ENCODE data around the gene SPATA20. TPM values are rescaled to one million over a fixed set of nuclear protein-coding genes. Genes with fewer than 3 reads are reported as not detected.
A peak's percentile ranks its signal among the peaks of the same experiment; 100 is the strongest.

SPATA20 gene
- total and polyA plus RNA-seq, 2 of the 13 experiments (the other 11 are each of a cell fraction or from before 2014, with no cell fraction given): 36.1 to 64.8 TPM

GRCh38 chr17:50550661-50551432, 3.9 kb downstream of the SPATA20 start (continued):
- TF ChIP-seq, protein P1, sequence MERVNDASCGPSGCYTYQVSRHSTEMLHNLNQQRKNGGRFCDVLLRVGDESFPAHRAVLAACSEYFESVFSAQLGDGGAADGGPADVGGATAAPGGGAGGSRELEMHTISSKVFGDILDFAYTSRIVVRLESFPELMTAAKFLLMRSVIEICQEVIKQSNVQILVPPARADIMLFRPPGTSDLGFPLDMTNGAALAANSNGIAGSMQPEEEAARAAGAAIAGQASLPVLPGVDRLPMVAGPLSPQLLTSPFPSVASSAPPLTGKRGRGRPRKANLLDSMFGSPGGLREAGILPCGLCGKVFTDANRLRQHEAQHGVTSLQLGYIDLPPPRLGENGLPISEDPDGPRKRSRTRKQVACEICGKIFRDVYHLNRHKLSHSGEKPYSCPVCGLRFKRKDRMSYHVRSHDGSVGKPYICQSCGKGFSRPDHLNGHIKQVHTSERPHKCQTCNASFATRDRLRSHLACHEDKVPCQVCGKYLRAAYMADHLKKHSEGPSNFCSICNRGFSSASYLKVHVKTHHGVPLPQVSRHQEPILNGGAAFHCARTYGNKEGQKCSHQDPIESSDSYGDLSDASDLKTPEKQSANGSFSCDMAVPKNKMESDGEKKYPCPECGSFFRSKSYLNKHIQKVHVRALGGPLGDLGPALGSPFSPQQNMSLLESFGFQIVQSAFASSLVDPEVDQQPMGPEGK (CRISPR knock-in tag; IDR thresholded peaks at IDR 0.05): peak; percentile 43; the same call in 1 of the 2 replicates
- no peak for TF ChIP-seq CCAR2 (optimal IDR thresholded peaks at IDR 0.05; ENCODE audit: low read depth, low read length)
- TF ChIP-seq SIX1 (CRISPR knock-in tag; IDR thresholded peaks at IDR 0.05; ENCODE audit: borderline replicate concordance): no peak
- peak; percentile 54; the same call in 1 of the 2 replicates for TF ChIP-seq FOSL2 (CRISPR knock-in tag; IDR thresholded peaks at IDR 0.05)
- TF ChIP-seq DMAP1 (CRISPR knock-in tag; IDR thresholded peaks at IDR 0.05): no peak
- no peak for TF ChIP-seq ZNF703 (CRISPR knock-in tag; IDR thresholded peaks at IDR 0.05; ENCODE audit: borderline replicate concordance)
- no peak for TF ChIP-seq HMG20A (CRISPR knock-in tag; IDR thresholded peaks at IDR 0.05; ENCODE audit: borderline replicate concordance)
- TF ChIP-seq NR2C2 (CRISPR knock-in tag; IDR thresholded peaks at IDR 0.05; ENCODE audit: borderline replicate concordance): no peak
- no peak for TF ChIP-seq ZFP41 (CRISPR knock-in tag; IDR thresholded peaks at IDR 0.05; ENCODE audit: borderline replicate concordance)
- TF ChIP-seq, protein P2, sequence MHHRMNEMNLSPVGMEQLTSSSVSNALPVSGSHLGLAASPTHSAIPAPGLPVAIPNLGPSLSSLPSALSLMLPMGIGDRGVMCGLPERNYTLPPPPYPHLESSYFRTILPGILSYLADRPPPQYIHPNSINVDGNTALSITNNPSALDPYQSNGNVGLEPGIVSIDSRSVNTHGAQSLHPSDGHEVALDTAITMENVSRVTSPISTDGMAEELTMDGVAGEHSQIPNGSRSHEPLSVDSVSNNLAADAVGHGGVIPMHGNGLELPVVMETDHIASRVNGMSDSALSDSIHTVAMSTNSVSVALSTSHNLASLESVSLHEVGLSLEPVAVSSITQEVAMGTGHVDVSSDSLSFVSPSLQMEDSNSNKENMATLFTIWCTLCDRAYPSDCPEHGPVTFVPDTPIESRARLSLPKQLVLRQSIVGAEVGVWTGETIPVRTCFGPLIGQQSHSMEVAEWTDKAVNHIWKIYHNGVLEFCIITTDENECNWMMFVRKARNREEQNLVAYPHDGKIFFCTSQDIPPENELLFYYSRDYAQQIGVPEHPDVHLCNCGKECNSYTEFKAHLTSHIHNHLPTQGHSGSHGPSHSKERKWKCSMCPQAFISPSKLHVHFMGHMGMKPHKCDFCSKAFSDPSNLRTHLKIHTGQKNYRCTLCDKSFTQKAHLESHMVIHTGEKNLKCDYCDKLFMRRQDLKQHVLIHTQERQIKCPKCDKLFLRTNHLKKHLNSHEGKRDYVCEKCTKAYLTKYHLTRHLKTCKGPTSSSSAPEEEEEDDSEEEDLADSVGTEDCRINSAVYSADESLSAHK (CRISPR knock-in tag; IDR thresholded peaks at IDR 0.05; ENCODE audit: borderline replicate concordance): no peak
- TF ChIP-seq, protein P3, sequence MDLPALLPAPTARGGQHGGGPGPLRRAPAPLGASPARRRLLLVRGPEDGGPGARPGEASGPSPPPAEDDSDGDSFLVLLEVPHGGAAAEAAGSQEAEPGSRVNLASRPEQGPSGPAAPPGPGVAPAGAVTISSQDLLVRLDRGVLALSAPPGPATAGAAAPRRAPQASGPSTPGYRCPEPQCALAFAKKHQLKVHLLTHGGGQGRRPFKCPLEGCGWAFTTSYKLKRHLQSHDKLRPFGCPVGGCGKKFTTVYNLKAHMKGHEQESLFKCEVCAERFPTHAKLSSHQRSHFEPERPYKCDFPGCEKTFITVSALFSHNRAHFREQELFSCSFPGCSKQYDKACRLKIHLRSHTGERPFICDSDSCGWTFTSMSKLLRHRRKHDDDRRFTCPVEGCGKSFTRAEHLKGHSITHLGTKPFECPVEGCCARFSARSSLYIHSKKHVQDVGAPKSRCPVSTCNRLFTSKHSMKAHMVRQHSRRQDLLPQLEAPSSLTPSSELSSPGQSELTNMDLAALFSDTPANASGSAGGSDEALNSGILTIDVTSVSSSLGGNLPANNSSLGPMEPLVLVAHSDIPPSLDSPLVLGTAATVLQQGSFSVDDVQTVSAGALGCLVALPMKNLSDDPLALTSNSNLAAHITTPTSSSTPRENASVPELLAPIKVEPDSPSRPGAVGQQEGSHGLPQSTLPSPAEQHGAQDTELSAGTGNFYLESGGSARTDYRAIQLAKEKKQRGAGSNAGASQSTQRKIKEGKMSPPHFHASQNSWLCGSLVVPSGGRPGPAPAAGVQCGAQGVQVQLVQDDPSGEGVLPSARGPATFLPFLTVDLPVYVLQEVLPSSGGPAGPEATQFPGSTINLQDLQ (CRISPR knock-in tag; IDR thresholded peaks at IDR 0.05): no peak
- TF ChIP-seq, protein P4, sequence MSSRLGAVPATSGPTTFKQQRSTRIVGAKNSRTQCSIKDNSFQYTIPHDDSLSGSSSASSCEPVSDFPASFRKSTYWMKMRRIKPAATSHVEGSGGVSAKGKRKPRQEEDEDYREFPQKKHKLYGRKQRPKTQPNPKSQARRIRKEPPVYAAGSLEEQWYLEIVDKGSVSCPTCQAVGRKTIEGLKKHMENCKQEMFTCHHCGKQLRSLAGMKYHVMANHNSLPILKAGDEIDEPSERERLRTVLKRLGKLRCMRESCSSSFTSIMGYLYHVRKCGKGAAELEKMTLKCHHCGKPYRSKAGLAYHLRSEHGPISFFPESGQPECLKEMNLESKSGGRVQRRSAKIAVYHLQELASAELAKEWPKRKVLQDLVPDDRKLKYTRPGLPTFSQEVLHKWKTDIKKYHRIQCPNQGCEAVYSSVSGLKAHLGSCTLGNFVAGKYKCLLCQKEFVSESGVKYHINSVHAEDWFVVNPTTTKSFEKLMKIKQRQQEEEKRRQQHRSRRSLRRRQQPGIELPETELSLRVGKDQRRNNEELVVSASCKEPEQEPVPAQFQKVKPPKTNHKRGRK (CRISPR knock-in tag; IDR thresholded peaks at IDR 0.05): no peak
- no peak for TF ChIP-seq NR2F2 (IDR thresholded peaks at IDR 0.05; ENCODE audit: borderline replicate concordance, low read depth)
- TF ChIP-seq ZNF382 (CRISPR knock-in tag; IDR thresholded peaks at IDR 0.05; ENCODE audit: borderline replicate concordance): no peak
- no peak for TF ChIP-seq MEIS1 (CRISPR knock-in tag; IDR thresholded peaks at IDR 0.05; ENCODE audit: borderline replicate concordance)
- no peak for TF ChIP-seq SNAPC2 (CRISPR knock-in tag; IDR thresholded peaks at IDR 0.05)
- TF ChIP-seq ZBTB3 (CRISPR knock-in tag; IDR thresholded peaks at IDR 0.05; ENCODE audit: borderline replicate concordance, low read depth): no peak
- TF ChIP-seq ZNF10 (CRISPR knock-in tag; IDR thresholded peaks at IDR 0.05; ENCODE audit: borderline replicate concordance, low read depth): no peak
- no peak for TF ChIP-seq NFIB (CRISPR knock-in tag; IDR thresholded peaks at IDR 0.05; ENCODE audit: borderline replicate concordance)
- TF ChIP-seq TBX3 (IDR thresholded peaks at IDR 0.05; ENCODE audit: borderline replicate concordance): no peak

All from HepG2 (cell line).